HG03457 (cell line): ENCODE data around the gene PABPC1L.

ENCODE experiments used
- ATAC-seq: cut with Tn5 transposase; IDR thresholded peaks from one replicate; pipeline ENCODE4 v1.9.1; 2021; ENCODE audit warnings: moderate number of reproducible peaks; ENCODE audit not compliant: unreplicated experiment

The PABPC1L gene

DNA sequence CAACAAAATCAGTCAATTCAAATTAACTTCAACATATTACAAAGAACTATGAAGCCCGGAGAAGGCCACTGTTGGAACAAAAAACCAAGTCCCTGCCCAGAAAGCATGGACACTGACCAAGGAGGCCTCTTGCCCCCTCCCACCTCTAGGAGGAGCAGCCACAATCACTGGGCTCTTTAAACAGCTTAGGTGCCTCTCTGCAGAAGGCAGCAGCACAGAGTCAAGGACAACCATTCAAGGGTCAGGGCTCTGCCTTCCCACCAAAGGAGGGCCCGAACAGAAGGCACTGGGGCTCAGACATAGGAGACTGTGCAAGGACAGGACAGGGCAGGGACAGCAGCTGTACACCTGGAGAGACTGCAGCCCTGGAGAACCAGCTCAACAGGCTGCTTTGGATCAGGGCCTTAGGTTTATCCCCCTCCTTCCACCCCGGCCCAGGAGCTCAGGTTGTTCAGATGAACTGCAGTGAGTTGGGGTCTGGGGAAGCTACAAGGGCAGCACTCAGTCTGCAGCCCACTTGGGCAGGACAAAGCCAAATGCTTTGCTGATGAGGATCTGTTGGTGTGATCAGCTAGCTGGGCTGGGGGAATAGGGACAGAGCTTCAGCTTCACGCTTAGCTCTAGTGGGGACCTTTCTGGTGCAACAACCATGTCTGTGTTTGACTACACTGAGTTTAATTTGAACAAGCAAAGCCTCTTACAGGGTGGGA, 32.6 kb downstream of the PABPC1L start:
- ATAC-seq, result no peak

DNA sequence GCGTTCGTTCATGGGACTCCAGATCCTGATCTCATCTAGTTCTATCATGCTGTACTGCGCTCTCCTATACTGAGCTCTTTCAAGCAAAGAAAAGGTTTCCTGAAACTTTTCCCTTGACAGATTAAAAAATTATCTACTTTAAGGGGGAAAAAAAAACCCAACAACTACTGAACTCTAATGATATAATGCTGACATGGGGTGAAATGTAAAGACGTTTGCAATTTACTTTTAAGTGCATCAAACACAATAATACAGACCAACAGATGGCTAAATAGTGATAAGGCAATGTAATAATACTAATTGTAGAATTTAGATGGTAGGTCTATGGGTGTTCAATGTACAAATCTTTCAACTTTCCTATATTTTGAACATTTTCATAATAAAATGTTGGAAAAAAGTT, 34.0 kb downstream of the PABPC1L start:
- no peak for ATAC-seq

DNA sequence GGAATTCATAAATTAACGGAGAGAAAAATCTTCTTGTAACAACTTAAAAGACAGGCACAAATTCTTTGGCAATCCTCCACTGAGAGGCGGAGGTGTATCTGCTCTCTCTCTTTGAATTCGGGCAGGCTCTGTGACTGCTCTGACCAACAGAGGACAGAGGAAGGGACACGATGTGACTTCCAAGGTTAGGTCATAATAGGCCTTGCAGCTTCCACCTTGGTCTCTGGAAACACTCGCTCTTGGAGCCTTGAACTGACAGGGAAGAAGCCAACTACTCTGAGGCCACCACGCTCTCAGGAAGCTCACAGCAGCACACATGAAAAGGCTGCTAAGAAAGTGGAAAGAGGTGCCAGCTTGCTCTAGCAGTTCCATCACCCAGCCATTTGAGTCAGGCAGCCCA, 35.4 kb downstream of the PABPC1L start:
- ATAC-seq, result no peak

DNA sequence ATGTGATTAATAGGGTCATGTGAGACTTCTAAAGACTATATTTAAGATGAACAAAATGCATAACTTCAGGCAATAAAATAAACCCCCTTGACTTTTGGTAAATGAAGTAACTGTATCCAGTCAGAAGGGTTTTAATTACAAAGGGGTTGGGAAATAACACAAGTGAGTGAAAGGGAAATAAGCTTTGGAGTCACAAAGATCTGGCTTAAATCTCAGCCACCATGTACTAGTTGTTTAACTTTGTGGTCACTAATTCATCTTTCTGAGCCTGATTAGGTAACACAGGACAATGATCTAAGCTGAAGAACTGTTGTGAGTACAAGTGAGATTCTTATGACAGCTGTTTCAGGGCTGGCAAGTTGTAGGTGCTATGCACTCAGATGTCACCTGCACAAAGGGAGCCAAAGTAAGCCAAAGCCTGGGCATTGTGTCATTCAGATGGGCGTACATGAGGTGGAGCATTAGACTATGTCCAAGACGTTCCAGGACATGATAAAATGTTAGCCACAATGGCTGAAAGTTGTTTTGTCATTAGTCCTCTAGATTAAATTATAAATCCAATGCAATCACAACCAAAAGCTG, 36.5 kb downstream of the PABPC1L start:
- ATAC-seq, result no peak

DNA sequence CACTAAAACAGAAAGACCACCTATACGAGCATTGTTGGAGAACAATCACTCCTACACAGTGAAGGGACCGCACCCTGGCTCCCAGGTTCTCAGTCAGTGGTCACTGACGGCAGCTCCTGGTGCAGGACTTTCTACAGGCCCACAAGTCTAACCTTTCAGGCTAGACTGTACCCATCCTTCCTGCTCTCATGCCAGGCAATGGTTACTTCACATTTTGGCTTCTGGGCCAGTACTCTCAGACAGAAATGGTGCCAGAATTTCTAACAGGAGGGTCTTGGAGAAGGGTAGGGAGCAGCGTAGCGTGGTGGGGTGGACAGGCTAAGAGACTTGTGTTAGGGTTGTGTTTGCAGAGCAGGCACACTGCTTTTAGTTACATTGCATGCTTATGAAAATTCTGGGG, 38.2 kb downstream of the PABPC1L start:
- ATAC-seq, result no peak

DNA sequence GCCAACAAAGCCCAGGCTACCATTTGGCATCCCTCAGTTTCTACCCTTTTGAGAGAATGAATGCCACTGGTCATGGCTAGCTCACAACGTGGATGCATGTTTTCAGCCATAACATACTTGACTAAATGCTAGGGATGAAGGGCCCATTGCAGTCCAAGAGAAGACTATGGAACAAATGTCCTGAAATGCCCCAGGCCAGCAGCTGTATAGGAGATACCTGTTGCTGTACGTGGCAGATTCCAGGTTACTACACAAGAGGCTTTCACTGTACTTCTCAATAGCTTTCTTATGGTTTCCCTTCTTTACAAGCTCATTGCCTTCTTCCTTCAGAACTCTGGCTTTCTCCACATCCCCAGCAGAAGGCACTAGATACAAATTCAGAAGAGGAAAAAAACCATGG, 38.7 kb downstream of the PABPC1L start:
- no peak for ATAC-seq

DNA sequence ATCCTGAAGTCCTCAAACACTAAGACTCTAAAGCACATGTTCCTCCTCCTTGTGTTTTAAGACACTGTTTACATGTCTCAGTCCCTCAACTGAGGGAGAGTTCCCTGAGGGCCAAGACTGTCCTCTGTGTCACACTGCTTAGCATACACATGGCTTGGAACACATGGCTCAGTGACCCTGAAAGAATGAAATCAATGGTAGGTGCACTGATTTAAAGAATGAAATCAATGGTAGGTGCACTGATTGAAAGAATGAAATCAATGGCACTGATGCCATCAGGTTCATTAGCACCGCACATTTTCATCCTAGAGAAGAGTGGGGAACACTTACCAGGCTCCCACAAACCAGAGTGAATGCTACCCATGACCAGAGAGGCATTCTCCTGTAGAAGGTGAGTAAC, 40.5 kb downstream of the PABPC1L start:
- no peak for ATAC-seq

DNA sequence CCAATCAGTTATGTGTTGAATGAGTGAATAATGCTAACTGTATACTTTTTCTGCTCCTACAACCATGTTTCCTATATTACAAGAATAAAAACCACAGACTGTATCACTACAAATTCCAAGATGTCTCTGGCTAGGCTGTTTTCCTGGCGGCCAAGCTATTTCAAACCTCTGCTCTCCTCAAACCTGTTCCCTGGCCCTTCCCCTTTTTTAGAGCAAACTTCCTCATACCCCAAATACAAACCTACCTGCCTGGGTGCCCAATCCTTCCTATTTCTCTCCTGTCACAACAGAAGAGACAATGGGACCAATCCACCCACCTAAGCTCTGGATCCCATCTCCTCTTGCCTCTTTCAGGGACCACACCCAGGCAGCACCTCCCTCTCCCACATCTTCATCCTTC, 42.9 kb downstream of the PABPC1L start:
- ATAC-seq, result no peak

DNA sequence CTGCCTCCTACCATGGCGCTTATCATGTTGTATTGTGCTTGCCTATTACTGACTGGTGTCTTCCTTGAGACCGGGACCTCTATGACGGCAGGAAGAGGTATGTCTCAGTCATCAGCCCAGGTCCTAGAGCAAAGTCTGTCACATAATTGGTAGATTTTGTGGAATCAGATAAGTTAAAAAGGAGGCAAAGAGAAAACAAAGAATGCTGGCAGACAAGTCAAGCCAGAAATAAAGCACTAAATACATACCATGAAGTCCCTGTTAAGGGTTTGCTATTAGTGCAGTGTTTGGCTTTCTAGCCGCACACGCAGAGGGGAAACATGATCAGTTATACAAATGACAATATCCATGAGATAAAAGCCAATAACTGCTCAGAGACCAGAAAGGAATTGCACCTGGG, 44.4 kb downstream of the PABPC1L start:
- no peak for ATAC-seq

DNA sequence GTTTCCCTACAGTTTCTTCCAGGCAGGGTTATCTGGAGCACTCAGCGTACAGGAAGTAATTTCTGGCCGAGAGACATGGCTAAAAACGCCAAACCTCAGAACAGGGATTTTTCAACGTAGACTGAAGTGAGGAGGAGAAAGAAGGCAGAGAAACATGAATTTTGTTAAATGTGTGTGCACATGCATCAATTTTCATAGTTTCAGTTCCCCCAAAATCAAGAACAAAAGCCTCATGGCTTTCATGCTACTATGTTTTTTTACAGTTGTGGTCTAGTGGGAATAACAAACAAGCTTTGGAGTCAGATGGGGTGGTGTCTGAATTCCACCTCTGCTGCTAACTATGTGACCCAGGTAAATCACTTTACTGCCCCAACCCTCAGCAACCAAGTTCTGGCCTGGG, 45.4 kb downstream of the PABPC1L start:
- ATAC-seq, result no peak

DNA sequence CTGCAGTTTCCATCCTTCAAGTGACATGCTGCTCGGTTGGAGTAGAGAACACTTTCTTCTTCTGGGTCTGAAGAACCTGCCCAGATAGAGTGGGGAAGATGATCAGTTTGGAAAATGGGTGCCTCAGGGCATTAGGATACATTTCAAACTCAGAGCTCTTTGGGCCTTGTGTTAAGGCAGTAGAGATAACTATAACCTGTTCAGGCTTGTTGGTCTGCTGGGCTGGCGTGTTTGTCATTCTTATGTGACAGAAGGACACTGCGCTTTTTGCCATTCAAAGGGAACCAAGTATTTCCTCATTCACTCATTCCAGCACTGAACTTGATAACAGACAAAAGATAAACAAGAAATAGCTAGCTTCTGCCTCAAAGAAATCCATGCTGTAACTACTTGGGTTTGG, 46.5 kb downstream of the PABPC1L start:
- no peak for ATAC-seq

DNA sequence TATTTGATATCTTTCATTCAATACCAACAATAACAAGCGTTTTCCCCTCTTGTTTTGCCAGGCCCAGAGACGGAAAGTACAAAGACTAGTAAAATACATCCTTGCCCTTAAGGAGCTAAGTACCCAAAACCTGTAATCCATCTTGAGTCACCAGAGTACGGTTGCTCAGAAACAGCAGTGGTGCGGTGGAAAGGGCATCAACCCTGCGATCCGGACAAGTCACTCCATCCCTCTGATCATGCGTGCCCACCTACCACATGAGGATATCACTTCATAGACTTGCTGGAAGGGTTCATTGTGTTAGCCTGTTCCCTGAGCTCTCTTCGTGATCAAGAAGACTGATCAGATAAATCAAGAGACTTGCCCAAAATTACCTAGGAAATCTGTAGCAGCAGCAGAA, 48.4 kb downstream of the PABPC1L start:
- ATAC-seq, result no peak

DNA sequence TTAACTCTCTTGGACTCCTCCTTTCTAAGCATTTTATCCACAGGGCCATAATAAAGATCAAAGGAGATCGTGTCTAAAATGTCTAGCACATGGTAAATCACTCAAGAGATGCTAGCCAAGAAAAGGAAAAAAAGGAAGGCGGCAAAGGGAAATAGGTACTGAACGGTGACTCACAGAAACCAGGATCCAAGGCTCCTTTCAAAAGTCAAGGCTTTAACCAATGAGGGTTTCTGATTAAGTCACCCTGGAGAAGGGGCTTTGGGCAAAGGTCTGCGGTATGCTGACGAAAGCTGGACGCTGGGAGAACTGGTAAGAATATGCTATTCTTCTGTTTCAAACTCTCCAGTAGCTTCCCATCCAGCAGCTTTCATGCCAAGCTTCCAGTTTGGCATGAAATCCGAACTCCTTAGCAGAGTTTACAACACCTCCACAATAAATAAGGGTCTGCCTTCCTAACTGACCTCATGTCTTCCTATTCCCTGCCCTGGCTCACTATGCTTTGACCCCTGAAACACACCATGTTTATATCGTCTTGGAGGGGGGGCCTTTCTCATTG, 49.3 kb downstream of the PABPC1L start:
- ATAC-seq, result no peak

DNA sequence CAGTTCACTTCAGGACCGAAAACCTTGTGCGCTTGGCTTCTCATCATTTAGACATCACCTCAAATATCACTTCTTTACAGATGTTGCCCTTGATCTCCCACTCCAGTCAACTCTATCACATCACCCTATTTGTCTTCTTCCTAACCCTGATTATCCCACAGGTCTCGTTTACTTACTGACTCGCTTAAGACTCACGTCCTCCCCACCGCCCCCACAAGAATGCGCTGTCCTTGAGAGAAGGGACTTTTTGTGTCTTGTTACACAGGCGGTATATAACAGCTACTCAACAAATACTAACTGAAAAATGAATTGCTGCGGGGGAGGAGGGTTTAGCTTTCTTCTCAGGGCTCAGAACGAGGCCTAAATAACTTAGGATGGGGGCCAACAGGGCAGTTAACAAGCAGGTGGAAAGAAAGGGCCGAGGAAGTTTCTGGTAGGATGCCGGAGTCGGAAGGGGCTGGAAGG, 49.8 kb downstream of the PABPC1L start:
- ATAC-seq, result peak; percentile 12

DNA sequence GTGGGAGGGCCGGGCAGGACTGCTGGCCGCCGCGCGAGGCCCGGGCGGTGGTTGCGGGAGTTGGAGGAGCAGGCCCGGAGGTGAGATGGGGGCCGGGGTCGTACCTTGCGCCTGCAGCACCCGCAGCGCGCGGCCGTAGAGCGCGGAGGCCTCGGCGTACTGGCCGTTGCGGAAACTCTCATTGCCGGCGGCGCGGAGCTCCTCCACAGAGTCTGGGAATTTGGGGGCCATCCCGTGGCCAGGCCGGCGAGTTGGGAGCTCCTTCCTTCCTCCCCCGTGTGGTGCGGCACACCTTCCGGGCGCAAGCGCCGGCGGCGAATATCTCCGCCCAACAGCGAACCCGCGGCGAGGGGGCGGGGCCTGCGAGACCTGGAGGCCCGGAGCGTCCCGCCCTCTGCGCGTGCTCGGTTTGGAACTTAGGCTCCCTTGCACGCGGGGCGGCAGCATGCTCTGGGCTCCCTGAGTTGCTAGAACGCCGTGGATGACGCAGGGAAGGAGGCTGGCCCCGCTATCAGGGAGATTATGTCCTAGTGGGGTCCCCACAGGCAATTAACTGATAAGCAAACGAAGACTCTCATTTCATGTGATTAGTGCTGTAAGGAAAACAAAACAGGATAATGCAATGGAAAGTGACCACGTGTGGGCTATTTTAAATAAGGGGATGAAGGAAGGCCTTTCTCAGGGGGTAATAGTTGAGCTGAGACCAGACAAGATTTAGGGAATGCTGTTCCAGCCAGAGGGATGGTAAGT, 50.4 kb downstream of the PABPC1L start, which contains the start of gene TOMM34:
TSS of gene TOMM34 (minus strand) at position 295 of the 750 bp plus-strand sequence. CDS start at position 231, 64 bp downstream.
- peak; percentile 64 for ATAC-seq

DNA sequence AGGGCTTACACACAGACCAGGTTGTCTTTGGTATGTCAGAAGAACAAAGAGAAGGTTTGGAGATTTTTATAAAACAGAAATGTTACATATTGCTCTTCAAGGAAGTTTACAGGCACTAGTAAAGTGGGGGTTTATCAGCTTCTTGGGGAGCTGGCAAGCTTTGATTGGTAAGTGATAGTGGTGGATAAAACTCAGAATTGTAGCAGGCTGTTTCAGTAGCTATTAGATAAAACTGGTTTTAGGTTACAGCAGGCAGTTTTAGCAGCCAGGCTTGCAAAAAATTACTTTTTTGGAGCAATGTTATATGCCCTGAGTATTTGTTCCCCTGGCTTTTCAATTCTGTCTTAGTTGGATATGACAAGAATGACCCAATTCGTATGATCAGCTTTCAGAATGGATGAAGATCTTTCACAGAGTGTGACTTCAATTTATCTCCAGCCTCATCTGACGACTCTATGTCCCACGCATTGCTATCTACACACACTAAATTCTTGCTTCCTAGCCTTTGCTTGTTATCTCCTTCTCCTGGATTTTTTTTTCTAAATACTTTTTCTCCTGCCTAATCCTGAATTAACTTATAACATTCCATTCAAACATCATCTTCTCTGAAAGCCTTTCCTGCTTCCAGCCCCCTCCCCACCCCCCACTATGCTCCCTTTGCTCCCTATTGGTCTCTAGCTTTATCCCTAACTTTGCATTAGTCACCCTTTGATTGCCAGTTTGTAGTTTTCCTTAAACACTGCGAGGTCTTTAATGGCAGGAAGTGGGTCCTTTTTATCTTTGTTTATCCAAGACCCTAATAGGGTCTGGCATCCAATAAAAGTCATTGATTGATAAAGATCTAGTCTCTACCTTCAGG, 51.4 kb downstream of the PABPC1L start:
- no peak for ATAC-seq

DNA sequence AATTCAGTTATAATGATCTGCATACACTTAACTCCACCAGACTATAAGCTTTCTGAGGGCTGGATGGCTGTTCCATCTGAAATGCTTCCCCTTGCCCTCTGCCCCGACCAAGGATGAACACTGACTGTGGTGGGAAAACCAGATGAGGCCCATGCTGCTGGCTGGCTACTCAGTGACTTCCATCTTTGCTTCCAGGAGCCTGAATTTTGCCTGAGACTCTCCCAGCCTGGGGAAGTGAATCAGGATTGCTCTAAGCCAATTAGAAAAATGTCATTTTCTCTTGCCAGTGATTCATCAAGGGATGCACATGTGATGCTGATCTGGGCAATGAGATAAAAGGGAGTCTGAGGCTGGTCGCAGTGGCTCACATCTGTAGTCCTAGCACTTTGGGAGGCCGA, 52.0 kb downstream of the PABPC1L start:
- no peak for ATAC-seq

DNA sequence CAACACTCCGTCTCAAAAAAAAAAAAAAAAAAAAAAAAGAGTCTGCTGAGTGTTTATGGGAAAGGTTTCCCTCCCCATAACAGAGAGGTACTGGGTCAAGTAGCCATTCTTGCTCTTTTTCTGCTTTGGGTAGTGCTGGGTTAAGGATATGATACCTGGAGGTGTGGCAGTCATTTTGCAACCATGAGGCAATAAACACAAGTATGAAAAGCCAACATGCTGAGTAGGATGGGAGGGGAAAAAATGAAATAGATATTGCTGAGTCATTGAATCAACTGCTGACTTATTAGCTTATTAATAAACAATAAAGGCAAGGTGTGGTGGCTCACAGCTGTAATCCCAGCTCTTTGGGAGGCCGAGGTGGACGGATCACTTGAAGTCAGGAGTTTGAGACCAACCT, 52.6 kb downstream of the PABPC1L start:
- ATAC-seq, result no peak

DNA sequence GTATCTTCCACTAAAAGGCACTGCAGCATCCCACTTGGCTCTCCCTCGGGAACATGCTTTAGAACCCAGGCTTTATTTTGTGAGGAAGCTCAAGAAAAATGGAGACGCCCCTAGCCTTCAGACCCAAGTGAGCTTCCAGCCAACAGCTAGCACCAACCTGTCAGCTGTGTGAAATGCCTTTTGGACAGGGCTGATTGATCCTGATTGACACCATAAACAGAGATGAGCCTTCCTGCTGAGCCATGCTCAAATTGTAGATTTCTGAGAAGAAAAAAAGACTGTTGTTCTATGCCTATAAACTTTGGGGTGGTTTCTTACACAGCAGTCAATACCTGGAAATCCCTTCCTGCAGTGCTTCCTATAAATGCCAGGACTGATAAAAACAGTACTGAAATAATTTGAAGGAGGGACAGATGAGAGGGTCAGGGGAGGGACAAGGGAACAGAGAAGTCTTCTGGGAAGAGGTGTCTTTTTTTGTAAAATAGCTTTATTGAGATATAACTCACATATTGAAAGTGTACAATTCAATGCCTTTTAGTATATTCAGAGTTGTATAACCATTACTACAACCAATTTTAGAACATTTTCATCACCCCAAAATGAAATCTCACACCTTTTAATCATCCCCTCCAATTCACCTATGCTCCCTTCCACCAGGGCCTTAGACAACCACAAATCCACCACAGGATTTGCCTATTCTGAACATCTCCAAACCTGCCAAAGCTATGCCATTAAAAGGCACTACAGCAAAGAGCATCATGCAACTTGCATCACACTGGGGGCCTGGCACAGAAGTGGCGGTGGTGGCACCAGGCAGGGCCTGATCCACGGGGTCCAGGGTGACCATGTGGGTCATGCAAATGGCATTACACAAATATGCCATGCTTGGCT, 53.7 kb downstream of the PABPC1L start:
- no peak for ATAC-seq

DNA sequence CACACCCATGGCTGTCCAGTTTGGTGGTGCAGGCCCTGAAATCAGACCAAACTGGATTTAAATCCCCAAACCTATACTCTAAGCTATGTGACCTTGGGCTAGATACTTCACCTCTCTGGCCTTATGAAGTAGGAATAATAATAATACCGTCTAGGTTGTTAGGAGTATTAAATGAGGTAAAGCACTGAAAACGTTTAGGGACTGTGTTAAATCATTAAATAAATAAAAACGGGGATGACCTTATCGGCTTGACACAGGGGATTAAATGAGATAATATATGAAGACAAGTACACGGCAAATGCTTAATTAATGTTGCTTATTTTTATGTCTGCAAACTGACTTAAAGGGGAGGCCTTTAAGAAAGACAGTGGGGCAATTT, 55.8 kb downstream of the PABPC1L start:
- ATAC-seq, result no peak
